Fibroblast of mammary gland (primary cell): ENCODE data around the gene MDFI.

Source experiments
- DNase-seq: peaks from one replicate; pipeline ENCODE4 v3.0.0-alpha.2; 2010; ENCODE audit warnings: low read depth
- H3K4me3 ChIP-seq: 2 replicates; pipeline ENCODE4 v1.5.1; 2011; ENCODE audit warnings: low read depth, mild to moderate bottlenecking, low read length, moderate library complexity; ENCODE audit not compliant: control insufficient read depth
- TF ChIP-seq, protein P1 (sequence below): conservative IDR thresholded peaks from 2 replicates; pipeline ENCODE4 v1.5.1; 2011; ENCODE audit warnings: low read depth, low read length, inconsistent platforms; ENCODE audit not compliant: control insufficient read depth, insufficient read depth

Gene MDFI

DNA sequence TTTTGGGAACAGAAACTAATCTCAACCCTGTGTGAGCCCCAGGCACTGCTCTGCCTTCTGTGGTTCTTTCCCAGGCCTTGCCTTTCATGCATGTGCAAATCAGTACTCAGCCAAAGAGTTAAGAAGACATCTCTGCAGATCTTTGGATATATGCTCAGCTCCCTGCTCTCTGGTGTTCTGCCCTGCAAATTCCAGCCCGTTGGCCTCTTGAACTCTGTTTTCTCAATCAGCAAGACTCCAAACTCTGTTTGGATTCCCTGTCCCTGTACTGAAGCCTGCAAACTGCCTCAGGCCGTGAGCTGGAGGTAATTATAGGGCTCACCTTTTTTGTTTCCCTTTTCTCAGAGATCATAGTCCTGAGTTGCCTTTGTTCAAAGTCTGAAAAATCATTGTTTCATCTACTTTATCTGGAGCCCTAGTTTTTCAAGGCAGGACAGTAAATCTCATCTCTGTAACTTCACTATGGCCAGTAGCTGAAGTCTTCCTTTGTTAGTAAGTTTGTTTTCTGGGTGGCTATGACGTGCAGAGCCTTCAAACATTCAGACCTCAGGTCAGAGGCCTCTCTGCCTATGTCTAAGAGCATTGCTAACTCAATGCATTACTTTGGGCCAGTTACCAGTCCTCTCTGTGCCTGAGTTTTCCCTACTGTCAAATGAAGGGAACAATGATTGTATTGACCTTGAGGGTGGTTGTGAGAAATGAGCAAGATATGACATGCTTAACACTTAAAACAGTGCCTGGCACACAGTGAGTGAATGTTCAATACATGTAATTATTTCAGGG, 15.9 kb upstream of the MDFI start:
- no peak overlapping the region for H3K4me3 ChIP-seq
- no peak for DNase-seq
- TF ChIP-seq, protein P1, sequence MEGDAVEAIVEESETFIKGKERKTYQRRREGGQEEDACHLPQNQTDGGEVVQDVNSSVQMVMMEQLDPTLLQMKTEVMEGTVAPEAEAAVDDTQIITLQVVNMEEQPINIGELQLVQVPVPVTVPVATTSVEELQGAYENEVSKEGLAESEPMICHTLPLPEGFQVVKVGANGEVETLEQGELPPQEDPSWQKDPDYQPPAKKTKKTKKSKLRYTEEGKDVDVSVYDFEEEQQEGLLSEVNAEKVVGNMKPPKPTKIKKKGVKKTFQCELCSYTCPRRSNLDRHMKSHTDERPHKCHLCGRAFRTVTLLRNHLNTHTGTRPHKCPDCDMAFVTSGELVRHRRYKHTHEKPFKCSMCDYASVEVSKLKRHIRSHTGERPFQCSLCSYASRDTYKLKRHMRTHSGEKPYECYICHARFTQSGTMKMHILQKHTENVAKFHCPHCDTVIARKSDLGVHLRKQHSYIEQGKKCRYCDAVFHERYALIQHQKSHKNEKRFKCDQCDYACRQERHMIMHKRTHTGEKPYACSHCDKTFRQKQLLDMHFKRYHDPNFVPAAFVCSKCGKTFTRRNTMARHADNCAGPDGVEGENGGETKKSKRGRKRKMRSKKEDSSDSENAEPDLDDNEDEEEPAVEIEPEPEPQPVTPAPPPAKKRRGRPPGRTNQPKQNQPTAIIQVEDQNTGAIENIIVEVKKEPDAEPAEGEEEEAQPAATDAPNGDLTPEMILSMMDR = no peak

DNA sequence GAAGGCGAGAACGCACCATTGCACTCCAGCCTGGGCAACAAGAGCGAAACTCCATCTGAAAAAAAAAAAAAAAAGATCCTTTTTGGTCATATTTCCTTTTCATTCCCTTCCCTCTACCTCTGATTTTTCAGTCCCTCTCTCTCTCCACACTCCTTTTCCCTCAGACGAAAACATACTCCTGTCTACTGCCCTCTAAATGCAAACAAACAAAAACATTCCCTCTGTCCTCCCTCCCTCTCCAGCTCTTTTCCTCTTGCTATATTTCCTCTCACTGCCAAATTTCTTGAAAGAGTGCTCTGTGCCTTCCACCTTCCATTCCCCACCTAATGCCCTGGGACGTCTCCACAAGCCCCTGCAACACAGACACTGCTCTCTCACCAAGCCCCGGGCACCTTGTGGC, 14.9 kb upstream of the MDFI start:
- no peak overlapping the region for H3K4me3 ChIP-seq
- DNase-seq = no peak
- TF ChIP-seq, protein P1 = no peak

DNA sequence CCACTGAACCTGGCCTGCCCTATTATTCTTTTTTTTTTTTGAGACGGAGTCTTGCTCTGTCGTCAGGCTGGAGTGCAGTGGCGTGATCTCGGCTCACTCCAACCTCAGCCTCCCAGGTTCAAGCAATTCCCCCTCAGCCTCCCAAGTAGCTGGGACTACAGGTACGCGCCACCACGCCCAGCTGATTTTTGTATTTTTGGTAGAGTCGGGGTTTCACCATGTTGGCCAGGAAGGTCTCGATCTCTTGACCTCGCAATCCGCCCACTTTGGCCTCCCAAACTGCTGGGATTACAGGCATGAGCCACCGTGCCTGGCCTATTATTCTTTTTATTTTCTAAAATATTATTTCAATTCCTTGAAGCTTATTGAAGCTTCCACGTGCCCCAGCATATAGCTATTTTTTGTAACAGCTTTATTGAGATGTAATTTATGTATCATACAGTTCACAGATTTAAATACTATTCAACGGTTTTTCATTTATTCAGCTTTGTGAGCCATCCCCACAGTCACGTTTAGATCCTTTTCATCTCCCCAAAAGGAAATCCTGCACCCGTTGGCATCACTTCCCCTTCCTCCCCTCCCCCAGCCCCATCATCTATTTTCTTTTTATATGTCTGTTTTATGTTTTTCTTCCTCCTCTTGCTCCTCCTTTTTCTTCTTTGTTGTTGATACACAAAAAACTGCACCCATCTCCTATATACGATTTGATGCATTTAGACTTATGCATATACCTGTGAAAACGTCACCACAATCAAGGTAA, 13.5 kb upstream of the MDFI start:
- no peak for DNase-seq
- TF ChIP-seq, protein P1 = no peak
- no peak overlapping the region for H3K4me3 ChIP-seq

DNA sequence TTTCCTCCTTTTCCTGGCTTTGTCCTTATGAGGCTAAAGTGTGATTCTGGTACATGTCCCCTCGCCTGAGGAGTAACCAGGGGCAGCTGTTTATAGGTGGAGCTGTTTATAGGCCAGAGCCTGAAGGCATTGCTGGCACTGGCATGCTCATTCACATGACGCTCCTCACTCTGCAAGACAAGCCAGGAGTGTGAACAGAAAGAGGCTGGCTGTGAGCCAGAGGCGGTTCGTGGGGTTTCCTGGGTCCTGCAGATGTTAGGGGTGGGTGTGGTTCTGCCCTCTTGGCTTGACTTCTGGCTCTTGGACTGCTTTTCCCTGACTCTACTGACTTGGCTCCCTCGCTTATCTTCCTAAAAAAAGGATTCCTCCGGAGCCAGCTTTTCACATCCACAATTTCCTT, 12.8 kb upstream of the MDFI start:
- no peak for DNase-seq
- TF ChIP-seq, protein P1 = no peak
- no peak overlapping the region for H3K4me3 ChIP-seq

DNA sequence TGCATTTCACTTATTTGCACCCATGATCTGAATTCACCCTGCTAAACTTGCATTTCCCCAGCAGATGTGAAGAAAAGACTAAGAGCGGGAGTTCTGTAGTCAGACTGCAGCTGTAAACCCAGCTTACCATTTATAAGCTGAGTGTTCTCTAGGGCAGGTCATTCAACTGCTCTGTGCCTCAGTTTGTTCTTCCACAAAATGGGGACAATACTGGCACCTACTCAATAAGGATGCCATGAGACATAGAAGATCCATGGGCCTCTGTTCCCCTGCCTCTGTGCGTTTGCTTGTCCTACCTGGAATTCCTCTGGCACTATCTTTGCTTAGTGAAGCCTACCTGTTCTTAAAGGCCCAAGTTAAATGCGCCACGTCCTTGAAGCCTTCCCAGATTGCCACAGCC, 12.2 kb upstream of the MDFI start:
- no peak overlapping the region for H3K4me3 ChIP-seq
- DNase-seq = no peak
- TF ChIP-seq, protein P1 = no peak

DNA sequence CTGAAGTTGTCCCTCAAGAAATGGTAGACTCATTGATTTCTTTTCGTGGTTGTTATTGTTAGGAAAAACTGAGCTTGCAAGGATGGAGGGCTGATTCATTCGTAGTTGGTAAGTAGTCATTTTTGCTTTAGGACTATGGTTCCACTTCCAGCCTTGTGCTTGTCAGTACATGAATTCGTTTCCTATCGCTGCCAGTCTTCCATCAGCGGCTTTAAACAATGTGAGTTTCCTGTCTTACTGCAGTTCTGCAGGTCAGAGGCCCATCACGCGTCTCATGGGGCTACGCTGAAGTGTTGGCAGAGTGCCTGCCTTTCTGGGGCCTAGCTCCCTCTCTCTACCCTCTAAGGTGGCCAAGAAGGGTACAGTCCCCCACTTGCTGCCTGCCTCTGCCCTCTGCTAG, 11.4 kb upstream of the MDFI start:
- no peak for DNase-seq
- TF ChIP-seq, protein P1 = no peak
- no peak overlapping the region for H3K4me3 ChIP-seq
